RWPE1 (cell line): Measurements from ENCODE around the gene RILPL2.

Experiments used
- CTCF ChIA-PET: fragments of 350-600 bp; sonication (Branson Sonifier 250); formaldehyde crosslinking; extraction: SDS; loops from one replicate; lab custom pipeline; 2021; lab: Yijun Ruan, JAX
- POLR2A ChIA-PET: fragments of 400-600 bp; formaldehyde crosslinking; extraction: SDS; loops from one replicate; lab custom pipeline; 2020; ENCODE audit warnings: antibody characterized with exemption; ENCODE audit not compliant: low non-redundant PET; lab: Yijun Ruan, JAX
- DNase-seq: peaks from one replicate; pipeline ENCODE4 v3.0.0; 2012; ENCODE audit warnings: low spot score
- H3K27ac ChIP-seq: fragments of 450-650 bp; 2 replicates; pipeline ENCODE4 v1.5.1; 2017
- CTCF ChIP-seq: fragments of 450-650 bp; conservative IDR thresholded peaks from 2 replicates; pipeline ENCODE4 v1.5.1; 2017; ENCODE audit warnings: low read depth, mild to moderate bottlenecking

Gene RILPL2

GRCh38 chr12:123396543-123396942 is 39.9 kb downstream of the RILPL2 start:
- no peak overlapping the region for H3K27ac ChIP-seq
- DNase-seq = no peak
- TF ChIP-seq CTCF = no peak
- CTCF ChIA-PET = no interaction called here
- POLR2A ChIA-PET = no interaction called here

GRCh38 chr12:123395236-123395635 is 41.2 kb downstream of the RILPL2 start:
- no peak for TF ChIP-seq CTCF
- no peak for DNase-seq
- CTCF ChIA-PET = no interaction called here
- no peak overlapping the region; the same call in 1 of the 2 replicates for H3K27ac ChIP-seq
- POLR2A ChIA-PET = no interaction called here

GRCh38 chr12:123393747-123394146 is 42.7 kb downstream of the RILPL2 start:
- no peak for TF ChIP-seq CTCF
- H3K27ac ChIP-seq = no peak overlapping the region
- ChIA-PET POLR2A (no interaction called here), CTCF (no interaction called here)
- no peak for DNase-seq

- CTCF ChIA-PET = interaction anchor here (0.6 to 1.1 kb wide), 2 partner anchors 27 to 47 kb away, joined by 3 to 6 read pairs; no protein-coding TSS in a partner anchor
- DNase-seq = no peak
- H3K27ac ChIP-seq = peak overlapping the region; percentile 87
- POLR2A ChIA-PET = no interaction called here
- no peak for TF ChIP-seq CTCF
Observed at GRCh38 chr12:123391546-123392343, 44.7 kb downstream of the RILPL2 start.

GRCh38 chr12:123390498-123391426 is 45.7 kb downstream of the RILPL2 start:
- ChIA-PET POLR2A (interaction anchor here (0.6 kb wide), 1 partner anchor 39 kb away, joined by 12 read pairs; no protein-coding TSS in a partner anchor), CTCF (interaction anchor here (1.1 kb wide), 1 partner anchor 46 kb away, joined by 6 read pairs; no protein-coding TSS in a partner anchor)
- H3K27ac ChIP-seq = peak overlapping the region; percentile 87
- TF ChIP-seq CTCF = no peak
- DNase-seq = no peak
